Left kidney (tissue), 2 donors: ENCODE measurements around the gene SEC31A. TPM values are rescaled to one million over a fixed set of nuclear protein-coding genes. Genes with fewer than 3 reads are reported as not detected.
"Not testable (repeated sequence)": the region's sequence is repeated elsewhere in the genome, so short reads cannot be mapped to it uniquely, and the experiment has no call there.

ENCODE experiments used
- DNase-seq: peaks from one replicate; pipeline ENCODE4 v3.0.0-alpha.2; 2013
- polyA plus RNA-seq: library from polyadenylated mRNA; unstranded; fragments of 120-200 nt; gene quantifications from one replicate; pipeline ENCODE4 v1.2.1, GENCODE V29; 2013; ENCODE audit not compliant: insufficient read length

SEC31A gene
- polyA plus RNA-seq, 1 donor: 286 TPM

DNA sequence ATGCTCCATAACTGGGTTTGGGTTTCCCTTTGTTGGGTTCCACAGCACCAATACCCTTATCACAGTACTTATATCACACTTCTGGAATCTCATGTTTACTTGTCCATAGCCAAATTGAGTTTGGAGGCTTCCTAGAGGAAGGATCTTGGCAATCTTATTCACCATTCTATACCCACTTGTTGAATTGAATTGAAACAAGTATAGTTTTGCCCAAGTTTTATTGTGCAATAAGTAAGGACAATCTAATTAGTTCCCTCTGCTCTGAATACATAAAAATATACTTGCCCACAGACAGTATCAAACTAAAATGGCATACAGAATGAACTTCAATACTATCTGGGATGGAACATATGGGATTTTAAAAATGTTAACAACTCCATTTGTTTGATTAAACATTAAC lies 40.3 kb downstream of the SEC31A start:
- DNase-seq: no peak

DNA sequence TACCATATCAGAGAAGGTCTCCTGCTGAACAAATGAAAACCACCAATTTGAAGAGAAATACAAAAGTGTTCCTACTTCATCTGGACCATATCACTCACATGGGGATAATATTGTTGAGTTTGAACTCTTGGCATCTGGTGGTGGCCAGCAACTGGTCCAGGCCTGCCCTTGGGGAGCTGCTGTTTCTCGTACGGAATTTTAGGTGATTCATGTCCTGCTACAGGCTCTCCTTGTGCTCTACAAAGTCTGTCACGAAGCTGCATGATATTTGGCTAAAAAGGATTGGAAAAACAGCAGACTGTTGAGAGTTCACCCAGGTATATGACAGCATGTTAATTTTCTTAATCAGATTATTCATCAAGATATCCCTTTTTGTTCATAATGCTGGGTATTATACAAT lies 42.2 kb downstream of the SEC31A start:
- no peak for DNase-seq

DNA sequence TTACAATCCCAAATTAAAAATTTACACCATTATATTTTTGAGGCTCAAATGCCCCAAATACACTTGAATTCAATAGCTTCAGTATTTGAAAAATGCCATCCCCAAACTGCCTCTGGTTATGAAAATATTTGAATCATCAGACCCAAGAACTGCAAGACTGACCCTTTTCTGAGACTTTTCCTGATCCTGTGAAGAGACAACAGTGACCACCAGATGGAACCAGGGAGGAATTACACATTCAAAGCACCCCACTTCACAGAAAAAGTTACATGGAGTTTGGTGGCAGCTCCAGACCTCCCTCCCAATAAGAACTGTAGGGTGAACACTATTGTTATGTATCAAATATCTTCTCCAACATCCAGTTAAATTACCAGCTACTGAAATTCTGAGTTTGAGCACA lies 48.4 kb downstream of the SEC31A start:
- no peak for DNase-seq

DNA sequence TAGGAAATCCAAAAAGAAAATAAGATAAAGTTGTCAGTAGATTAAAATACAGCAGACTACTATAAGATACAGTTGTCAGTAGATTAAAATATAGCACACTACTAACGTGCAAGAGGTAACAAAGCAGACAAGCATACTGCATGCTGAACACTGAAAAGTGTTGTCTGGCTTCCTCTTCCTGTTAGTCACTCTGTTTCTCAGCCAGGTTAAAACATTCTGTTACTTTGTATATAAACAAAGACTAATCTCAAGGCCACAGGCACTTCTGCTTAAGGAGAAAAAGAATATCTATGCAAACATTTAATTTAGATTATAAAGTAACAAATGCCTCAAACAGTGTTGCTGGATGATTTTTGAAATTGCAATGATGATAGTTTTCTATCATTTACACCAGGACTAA lies 51.3 kb downstream of the SEC31A start:
- DNase-seq: no peak

DNA sequence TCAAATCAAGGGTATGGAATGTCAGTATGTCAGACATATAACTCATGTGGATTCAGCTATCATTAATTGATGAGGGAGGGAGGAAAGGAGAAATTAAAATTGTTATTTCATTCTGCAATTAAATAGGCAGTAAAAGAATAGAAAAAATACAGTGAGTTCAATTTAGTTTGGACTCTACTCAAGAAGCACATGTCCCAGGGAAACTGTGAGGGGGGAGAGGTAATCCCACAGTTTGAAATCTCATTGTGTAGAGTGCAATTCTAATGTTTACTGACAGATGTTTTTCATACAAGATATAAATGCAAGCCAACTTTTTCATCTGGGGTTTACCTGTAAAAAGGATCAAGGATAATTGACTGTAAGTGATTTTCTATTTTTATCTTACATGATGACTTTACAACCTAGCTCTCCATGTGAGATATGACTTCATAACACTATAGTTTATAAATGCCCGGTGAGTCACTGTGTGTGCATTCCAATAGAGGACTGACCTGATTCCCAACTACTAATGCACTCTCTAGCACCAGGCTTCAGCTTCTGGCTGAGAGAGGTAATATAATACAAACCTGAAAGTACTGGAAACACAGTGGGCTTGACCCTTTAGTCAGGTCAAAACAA lies 57.1 kb downstream of the SEC31A start:
- no peak for DNase-seq

DNA sequence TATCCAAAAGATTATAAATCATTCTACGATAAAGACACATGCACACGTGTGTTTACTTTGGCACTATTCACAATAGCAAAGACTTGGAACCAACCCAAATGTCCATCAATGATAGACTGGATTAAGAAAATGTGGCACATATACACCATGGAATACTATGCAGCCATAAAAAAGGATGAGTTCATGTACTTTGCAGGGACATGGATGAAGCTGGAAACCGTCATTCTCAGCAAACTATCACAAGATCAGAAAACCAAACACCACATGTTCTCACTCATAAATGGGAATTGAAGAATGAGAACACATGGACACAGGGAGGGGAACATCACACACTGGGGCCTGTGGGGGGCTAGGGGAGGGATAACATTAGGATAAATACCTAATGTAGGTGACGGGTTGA lies 57.9 kb downstream of the SEC31A start:
- not testable (repeated sequence) for DNase-seq

DNA sequence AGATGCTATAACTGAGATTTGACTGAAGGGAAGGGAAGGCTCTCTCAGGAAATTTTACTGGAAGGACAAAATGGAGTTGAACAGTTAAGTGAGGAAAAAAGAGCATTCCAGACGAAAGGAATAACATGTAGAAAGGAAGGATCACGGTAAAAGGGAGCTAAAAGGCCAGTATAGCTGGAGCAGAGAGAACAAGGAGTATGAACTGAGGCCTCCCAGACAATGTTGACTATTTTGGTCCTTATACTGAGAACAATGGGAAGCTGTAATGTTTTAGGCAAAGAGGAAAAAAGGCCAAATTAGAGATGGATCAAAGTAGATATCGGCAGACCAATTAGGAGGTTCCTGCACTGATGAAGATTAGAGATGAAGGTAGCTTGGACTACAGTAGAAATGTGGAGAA lies 65.5 kb downstream of the SEC31A start:
- no peak for DNase-seq

DNA sequence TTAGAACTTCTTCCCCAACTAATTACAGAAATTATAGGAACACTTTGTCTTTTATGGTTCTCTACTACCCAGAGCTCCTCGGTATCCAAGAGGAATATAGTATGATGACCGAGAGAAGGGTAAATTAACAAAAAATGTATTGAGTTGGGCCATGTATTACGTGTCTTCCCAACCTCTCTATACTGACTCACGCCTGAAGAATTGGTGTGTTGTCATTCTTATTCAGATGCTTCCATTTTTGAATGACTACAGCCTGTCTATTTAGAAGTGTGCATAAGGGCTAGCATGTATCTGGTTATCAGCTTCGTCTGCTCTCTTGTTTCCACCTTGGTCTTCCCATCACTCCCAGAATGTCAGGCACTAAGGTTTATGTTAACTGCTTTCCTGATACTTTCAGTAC lies 67.9 kb downstream of the SEC31A start:
- DNase-seq: no peak

DNA sequence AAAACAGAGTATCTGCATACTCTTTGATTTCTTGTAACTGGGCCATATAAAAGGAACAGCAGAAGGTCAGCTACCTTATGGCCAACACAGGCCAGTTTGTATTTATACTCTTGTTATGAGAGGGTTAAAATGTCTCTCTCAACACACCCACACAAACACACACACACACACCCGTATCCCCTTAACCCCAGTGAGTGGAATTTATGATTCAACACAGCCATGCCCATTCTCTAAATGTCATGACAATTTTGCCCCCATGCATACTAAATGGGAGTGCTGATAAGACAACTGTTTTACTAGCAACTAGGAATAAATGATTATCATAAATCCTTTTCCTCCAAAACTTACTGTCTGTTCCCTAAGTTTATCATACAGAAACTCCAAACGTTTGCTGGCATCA lies 70.3 kb downstream of the SEC31A start:
- no peak for DNase-seq

DNA sequence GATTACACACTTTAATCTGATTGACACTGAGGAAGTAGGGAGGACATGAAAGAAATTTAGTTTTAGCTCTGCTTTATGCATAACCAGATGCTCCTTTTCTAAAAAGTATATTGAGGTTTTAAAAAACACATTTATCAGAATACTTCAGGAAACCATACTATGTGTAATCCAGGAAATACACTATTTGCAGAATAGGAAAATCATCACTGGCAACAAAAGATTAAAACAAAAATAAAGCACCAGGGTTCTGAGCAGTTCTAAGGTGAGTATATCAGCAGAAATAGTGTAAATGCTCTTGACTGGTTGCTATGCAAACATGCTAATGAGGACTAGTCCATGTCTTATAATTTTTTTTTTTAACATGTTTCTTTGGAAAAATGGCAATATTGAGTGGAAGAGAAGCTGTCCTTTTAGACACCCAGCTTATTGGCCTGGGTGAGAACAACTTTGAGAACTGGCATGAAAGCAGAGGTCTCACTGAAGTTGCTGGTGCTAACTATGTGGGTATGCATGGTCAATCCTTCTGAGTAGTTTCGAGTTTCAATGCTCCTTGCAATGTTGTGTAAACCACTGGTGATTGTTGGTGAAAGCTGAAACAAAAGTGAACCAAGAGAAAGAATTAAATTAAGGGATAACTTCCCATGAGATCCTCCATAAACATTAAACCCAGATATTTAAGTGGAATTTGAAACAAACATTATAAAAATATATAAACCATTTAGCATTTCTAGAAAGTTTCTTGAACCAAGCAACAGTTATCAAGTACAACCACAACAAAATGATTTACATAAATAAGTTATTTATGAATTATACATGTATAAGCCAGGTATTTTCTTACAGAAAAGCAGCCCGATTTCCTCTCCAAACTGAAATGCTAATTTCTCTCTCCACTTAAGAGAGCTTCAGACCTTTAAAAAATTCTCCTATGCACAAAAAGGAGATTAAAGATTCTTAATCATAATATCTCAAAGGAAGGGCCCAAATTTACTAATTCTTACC lies 72.0 kb downstream of the SEC31A start:
- no peak for DNase-seq

DNA sequence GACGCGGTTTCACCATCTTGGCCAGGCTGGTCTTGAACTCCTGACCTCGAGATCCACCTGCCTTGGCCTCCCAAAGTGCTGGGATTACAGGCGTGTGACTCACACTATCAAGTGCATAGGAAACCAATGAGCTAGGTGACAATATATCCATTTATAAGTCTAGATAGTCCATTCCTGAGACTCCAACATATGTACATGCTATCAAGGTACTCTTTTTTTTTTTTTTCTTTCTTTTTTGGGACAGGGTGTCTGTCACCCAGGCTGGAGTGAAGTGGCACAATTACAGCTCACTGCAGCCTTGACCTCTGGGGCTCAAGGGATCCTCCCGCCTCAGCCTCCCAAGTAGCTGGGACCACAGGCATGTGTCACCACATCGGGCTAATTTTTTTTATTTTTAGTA lies 74.1 kb downstream of the SEC31A start:
- DNase-seq: not testable (repeated sequence)

DNA sequence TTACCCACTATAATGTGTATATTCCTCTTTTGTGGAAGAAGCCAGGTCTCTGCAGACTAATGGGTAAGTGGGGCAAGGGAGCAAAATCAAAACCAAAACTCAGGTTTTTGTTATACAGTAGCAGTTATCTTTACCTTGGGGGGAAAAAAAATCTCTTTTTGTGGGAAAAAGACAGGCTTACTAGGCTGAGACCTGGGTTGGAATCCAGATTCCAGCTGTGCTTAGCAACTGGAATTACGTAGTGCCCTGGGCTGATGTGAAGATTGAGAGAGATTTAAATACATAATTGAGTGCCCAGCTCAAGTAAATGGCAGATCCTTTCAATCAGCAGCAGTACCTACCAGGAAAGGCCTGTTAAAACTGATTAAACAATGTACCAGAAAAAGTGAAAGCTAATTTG lies 76.9 kb downstream of the SEC31A start:
- no peak for DNase-seq

DNA sequence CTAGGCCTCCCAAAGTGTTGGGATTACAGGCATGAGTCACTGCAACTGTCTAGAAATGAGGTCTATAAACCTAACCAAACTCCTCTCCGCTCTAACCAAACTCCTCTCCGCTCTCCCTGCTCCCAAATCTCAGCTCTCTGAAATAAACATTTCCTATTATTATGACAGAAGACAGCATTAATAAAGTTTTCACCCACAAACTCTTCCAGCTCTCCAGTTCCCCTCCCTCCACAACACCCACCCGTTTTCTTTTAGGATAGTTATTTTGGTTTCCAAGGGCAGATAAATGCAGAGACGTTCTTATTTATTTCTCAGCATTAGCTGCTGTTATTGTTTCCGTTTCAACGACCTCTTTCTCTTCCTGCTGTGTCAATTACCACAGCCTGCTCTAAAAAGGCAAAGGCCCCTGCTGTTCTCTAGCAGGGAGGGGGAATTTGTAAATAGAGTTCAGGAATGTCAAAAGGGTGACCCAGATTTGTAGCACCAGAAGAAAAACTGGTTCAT lies 79.1 kb downstream of the SEC31A start:
- DNase-seq: peak; percentile 34

DNA sequence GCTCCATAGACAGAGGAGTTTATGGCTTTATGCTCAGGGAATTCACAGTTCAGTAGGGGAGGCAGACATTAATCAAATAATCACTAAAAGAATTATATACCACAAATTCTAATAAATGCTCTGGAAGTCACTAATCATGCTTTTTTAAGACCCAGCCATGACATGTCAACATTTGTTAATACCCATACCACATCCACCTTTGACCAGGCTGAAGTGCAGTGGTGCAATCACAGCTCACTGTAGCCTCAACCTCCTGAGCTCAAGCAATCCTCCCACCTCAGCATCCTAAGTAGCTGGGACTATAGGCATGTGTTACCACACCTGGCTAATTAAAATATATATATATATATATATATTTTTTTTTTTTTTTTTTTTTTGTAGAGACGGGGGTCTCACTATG lies 79.6 kb downstream of the SEC31A start:
- DNase-seq: no peak

DNA sequence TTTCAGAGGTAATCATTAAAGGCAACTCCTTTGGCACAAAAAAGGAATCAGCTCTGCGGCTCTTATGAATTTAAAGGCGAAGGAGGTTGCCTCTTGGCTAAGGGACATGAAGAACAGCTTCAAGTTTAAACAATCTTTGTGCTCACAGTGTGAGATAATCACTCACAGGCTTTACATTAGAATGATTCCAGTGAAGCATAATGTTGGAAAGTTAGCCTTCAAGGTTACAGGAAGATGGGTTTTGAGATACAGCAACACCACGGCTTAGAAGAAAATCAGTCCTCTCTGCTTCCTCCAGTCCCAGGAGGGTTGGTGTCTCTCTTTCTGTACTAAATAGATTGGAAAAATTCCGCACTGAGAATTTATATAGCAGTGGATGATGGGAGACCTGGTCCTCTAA lies 80.8 kb downstream of the SEC31A start:
- no peak for DNase-seq

DNA sequence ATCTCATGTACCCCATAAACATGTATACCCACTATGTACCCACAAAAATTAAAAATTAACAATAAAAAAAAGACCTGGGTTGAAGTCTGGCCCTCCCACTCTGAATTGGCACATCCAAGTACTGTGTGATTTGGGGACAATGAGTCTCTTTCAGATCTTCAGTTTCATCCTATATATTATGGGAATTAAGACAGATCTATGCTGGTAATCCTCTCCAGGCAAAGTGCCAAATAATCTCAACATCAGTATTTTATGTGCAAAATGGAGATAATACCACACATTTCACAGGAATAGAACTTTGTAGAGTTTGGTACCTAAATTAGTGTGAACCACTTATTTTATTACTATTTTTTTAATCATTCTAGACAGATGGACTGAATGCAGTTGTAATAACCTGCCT lies 81.3 kb downstream of the SEC31A start:
- DNase-seq: no peak

DNA sequence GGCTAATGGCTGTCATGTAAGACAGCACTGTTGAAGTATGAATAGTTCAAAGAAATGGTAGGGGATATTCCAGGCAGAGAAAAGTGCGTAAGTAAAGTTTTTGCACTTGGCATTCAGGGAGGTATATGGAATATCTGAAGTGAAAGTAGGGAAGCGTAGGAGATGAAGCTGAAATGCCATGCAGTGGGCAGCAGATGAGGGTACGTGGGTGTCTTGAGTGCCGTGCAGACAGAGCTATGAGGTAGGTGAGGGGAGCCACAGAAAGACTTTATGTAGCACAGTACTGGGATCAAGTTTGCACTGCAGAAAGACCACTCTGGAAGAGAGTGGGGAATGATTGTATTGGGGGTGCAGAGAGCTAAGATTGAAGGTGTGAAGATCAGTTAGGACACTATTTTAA lies 87.2 kb downstream of the SEC31A start:
- no peak for DNase-seq

DNA sequence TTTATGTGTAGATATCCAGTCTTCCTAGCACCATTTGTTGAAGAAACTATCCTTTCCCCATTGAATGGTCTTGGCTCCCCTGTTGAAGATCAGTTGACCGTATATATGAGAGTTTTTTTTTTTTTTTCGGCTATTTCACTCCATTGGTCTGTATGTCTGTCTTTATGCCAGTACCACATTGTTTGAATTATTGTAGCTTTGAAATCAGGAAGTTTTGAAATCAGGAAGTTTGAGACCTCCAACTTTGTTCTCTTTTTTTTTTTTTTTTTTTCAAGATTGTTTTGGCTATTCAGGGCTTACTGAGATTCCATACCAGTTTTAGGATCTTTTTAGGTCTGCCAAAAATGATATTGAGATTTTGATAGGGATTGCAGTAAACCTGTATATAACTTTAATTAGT lies 88.0 kb downstream of the SEC31A start:
- DNase-seq: no peak

DNA sequence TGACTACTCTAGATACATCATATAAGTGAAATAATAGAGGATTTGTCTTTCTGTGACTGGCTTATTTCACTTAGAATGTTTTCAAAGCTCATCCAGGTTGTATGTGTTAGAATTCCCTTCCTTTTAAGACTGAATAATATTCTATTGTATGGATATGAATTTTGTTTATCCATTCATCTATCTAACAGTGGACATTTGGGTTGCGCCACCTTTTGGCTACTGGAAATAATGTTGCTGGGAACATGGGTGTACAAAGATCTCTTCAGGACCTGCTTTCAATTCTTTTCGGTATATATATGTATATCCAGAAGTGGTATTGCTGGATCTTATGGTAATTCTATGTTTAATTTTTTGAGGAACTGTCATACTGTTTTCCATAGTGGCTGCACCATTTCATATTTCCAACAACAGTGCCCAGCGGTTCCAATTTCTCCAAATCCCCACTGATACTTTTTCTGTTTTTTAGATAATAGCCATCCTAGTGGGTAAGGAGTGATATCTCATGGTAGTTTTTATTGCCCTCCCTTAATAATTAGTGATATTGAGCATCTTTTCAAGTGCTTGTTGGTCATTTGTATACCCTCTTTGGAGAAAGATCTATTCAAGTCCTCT lies 88.9 kb downstream of the SEC31A start:
- DNase-seq: no peak

DNA sequence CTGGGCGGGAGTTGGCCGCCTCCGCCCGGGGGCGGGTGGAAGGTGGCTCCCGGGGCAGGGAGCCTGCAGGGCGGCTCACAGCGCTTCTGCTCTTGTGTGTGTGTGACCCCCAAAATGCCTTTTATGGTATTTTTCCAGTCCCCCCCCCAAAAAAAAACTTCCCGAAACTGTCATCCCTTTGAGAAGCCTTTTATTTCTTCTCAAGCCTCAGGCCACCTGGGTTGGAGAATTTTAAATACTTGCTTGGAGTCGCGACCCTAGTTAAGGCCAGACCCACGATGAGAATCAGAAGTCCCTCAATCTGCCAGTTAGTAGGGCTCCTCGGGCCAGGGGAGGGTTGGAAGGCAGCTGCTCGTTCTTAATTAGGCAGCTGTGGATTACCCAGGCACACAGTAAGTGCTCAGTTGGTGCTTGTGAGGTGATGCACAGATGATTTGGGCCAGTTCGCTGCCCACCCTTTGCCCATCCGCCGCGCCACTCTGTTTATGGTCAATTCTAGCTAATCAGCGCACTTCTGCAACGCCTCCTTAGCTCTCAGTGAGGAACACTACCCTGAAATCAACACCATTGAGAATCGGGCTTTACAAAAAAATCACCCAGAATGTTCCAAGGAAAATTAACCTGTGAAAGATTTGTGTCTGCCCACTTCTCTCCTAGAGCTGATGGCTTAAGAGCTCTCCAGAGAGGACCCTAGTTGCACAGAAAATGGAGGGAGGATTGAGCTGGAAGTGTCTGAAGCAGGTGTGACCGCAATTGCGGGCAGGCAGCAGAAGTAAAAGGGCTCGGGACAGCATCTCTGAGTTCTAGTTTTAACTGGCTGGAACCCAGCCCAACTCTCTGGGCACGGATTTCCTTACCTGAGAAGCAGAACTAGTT lies 91.7 kb downstream of the SEC31A start:
- DNase-seq: no peak

DNA sequence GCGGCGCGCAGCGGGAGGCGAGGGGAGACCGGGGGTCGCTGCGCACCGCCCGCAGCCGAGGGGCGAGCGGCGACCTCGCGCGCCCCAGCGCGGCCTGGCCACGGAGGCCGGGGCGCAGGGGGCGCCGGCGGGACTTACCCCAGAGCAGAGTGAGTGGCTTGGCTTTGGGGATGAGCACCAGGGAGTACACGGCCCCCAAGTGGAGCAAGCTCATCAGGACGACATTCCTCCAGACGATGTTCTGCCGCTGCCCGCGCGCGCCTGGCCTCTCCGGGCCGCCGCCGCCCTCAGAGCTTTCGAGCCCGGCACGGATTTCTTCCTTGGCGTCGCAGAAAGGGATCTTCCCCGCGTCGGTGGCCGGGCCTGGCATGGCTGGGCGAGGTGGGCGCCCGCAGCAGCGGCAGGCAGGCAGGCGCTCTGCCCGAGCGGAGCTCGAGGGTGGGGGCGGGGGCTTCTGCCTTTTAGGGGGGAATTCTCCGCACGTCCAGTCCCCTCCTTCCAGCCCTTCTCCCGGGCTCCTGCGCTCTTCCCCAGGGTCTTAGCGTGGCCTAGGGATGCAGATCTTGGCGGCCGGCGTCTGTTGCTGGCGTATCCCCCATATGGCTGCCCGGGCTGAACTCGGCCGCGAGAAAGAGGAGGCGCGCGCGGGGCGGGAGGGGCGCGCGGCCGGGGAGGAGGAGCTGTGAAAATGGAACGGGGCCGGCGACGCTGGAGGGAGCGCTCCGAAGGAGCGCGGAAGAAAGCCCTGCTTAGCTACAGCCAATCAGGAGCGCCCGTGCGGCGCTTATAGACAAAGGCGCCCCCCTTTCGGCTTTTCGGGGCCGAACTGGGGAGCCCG lies 92.6 kb downstream of the SEC31A start, which contains the start of gene SCD5:
Gene SCD5, minus strand, starts transcription at position 629 of the 838 bp plus-strand sequence. Its CDS starts 259 bp downstream, at position 370.
- DNase-seq: peak; percentile 80
